Measurements from ENCODE around the gene NRXN3.

Gene NRXN3

DNA sequence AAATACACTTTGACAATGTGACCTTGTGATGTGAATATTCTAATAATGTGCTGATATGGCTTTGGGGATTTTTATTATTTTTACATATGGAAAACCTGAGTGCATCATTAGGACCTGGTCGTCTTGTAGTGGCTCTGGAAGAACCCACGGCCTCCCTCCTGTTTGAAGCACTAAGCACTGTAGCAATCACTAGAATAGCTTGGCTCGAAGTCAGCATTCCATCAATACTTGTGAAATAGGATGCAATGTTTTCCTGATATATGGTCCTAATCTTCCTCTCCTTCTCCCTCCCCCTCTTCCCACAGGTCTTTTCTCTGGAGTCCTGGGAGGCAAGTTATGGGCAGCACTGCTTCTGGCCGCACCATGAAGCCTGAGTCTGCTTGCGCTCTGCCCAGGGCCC, 71.9 kb downstream of the NRXN3 start:
- DNase-seq, result no peak

DNA sequence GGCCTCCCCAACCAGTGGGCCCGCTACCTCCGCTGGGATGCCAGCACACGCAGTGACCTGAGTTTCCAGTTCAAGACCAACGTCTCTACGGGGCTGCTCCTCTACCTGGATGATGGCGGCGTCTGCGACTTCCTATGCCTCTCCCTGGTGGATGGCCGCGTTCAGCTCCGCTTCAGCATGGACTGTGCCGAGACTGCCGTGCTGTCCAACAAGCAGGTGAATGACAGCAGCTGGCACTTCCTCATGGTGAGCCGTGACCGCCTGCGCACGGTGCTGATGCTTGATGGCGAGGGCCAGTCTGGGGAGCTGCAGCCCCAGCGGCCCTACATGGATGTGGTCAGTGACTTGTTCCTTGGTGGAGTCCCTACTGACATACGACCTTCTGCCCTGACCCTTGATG, 73.0 kb downstream of the NRXN3 start:
- no peak for DNase-seq

DNA sequence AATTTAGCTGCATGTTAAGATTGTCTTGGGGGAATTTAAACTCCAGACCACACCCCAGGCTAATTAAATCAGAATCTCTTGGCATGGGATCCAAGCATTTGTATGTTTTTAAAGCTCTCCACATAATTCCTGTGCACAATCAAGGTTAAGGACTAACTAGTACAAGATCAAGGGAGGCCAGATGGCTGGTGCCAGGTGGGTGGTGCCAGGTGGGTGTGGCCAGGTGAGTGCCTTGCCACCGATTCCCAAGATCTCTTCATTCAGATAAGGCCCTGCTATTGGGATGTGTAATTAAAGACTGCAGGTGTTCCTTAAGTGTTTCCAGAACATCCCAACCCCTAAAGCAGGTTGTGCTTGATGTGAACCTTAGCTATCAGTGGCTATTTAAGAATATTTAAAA, 75.1 kb downstream of the NRXN3 start:
- DNase-seq, result no peak

DNA sequence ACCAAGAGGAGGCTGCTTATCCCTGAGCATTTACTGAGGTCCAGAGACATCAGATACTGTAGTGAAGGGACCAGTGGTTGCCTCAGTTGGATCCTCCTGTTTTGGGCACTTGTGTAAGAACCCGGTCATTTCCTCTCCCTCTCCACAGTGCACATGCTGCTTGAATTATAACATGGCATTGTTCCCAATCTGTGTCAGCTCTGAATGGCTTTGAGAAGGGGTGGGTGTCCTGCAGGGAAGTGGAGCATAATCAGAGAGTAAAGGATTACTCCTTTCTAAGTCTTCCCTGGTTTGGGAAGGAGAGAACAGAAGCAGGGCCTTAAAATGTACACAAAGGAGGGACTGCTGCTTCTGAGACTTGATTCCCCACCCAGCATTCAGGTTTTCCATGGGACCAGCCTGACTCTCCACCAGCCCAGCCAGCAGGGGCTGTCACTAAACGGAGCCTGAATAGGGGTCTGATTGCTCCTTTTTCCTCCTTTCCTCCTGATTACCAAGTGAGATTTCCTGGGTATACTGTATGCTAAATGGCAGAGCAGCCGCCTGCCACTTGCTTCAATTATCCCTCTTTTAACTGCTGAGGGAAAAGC, 78.4 kb downstream of the NRXN3 start:
- peak in 1 of 51 donors; percentile 4 for DNase-seq

DNA sequence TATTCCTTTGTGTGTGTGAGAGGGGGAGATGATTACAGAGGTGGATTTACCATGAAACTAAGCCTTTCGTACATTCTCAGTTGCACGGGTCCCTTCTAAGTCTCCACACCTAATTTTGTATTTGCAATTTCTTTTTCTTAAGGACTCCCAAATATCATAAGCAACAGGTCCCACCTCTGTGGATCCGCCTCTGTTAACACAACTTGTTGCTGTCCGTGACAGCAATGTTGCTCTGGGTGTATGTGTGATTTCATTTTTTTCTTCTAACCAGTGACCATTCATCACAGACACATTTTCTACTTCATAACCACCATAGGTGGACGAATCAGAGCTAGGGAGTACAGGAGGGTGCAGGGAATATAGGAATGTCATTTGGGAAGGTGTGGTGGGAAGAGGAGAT, 81.1 kb downstream of the NRXN3 start:
- no peak for DNase-seq

DNA sequence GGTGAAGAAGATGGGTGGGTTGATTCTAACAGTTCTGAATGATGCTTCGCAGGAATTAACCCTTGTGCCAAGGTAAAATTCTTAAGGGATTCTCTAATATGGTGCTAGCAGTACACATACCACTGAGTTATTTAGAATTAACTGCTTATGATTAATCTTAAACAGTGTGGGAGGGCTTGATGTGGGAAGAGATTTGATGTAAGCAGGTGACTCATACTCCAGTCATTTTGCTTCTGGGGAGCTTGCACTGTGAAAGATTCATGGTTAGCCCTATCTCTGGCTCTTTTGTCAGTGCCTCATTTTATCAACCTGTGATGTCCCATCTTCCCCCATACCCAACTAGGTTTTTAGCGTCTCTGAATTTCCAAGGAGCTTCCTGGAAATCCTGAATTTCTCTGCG, 83.8 kb downstream of the NRXN3 start:
- no peak for DNase-seq

DNA sequence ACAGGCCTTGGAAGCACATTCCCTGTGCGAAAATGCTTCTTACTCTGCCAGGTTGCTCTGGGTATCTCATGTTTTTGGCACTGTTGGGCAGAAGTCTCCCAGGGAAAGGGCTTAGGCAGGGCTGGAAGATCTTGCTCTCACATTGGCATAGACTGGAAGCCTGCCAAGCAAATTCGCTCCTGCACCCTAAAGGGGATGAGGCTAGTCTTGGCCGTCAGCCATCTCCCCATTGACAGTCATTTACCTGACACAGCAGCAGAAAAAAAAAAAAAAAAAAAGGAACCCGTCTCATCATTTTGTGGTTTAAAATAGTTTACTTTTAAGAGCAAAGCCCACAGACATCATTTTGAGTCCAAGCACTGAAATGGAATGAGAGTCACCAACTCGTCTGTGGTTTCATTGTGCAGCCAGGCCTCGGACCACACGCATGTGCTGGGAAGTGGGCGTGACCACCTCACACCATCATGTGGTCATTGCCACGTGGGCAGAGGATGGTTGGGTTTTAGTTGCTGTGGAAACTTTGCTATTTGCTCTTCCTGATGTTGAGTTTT, 84.8 kb downstream of the NRXN3 start:
- DNase-seq, result peak in 2 of 51 donors; percentile 2 to 36

DNA sequence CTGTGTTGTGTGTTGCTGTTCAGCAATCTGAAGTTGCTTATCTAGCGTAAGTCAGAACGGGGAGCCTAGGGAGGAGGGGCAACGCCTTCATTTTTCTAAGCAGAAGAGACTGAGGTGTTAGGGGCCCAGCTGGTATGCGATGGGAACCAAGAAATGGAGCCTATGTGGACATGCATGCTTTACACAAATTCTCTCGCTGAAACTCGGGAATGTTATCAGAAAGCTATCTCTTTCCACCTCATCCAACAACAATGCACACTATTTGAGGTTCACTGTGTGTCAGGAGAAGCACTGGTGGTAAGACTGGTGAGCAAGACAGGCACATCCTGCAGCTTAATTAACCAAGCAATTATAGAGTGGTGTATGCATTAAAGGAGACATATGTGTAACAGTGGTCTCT, 89.7 kb downstream of the NRXN3 start:
- no peak for DNase-seq

DNA sequence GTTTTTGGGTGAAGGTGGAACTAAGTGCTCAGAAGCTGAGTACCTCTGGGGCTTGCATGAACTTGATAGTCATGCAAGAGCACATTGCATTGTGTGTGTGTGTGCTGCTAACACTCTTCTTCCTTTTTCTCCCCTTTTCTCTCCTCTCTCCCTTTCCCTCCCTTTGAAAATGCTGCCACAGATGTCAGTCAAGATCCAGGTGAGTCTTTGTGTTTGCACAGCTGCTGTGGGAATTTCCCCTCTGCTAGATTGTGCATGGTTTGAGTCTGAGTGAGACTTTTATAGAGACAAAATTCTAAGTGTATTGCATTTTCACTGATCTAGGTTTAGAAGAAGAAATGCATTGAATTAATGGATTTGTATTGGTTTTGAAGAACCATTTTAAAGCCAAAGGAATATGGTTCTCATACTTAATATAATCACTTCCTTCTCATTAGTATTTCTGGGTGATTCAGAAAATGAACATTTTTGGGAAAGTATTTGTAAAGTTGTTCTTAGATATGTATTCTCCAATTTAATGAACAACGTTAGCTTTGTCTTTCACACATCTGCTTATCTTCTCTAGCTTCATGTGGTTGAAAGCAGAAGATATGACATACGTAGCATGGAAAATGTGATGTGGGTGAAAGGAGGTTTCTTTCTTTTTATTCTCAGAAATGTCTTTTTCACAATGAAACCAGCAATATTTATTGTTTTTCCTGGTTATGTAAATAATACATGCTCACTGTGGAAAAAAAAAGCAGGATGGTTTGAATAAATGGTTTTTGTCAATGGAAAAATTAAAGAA, 108.5 kb downstream of the NRXN3 start:
- DNase-seq, result no peak

DNA sequence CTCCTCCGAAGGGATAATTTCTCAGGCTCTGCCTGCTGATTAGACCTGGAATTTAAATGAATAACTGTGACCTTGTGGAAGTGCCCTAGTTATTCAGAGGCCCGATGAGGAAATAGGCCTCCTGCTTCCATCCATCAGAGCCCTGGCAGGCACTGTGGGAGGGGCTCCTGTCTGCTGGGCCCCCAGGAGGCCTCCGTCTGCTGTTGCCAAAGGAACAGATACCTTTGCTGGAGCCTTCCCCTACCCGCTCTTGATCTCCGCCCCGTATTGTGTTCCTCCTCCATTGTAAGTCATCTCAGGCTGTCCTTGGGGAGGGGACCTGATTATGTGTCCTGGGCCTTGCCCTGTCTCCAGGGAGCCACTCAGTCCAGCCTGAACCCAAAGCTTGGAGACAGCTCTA, 112.3 kb downstream of the NRXN3 start:
- DNase-seq, result no peak

DNA sequence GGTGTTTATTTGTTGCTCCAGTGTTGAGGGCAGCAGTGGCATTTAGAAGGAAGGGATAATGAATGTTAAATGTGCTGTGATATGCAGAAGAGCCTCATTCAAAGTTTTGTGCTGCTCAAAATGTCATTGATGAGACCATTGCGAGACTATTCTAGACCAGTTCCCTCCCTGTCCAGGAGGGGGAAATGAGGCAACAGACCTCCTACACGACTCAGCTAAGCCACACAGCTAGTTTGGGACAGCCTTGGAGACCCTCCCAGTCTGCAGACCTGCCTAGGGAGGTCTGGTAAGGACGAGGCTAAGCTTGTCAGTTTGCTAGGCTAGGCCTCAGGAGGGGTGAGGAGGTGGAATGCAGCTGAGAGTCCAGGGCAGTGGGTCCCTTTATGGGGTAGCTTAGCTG, 116.0 kb downstream of the NRXN3 start:
- DNase-seq, result no peak

DNA sequence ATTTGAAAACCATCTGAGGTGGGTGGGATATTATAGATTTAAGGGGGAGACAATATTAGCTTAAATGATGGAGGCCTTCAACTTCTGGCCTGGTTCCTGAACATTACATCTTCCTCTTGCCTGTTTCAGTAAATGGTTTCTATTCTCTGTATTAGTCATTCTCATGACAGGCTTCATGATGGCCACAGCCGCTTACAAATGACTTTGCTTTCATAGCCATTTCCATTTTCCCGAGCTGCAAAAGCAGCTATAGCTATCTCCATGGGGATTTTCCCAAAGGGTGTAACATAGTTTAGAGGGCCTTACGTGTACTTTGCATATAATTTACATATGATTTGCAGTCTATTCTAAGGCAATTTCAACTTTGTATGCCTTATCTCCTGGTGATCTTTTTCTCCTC, 121.8 kb downstream of the NRXN3 start:
- no peak for DNase-seq

DNA sequence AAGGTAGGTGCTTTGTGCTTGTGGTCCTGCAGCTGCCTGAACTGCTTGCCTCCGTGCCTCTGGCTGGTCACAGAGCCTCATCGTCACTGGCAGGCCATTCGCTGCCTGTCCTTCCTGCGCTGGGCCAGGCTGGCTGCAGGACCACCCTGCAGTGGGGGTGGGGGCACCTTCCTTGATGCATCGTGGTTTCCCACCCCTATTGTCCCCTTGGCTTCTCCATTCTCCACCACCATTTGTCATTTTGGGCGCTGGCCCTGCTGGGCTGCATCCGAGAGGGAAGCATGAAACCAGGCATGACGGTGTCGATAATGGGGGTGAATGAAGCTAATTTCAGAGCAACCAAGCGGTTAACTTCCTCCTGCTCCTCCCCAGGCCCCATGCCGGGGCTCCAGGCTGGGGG, 127.7 kb downstream of the NRXN3 start:
- no peak for DNase-seq

DNA sequence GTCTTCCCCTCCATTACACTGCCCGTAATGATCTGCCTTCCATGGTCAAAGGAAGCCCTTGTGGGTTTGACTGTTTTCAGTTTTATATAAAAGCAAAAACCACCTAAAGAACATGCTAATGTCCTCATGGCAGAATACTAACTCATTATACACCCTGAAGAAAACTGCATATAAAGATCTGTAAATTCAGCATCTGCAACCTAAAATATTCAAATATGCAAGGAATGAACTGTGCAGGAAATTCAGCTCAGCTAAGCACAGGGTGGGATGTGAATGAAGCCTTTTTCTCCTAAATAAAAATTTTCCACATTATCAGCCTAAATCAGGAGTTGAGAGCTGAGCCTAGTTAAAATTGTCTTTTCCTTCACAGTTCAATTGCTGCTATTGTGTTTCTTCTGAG, 128.1 kb downstream of the NRXN3 start:
- no peak for DNase-seq

DNA sequence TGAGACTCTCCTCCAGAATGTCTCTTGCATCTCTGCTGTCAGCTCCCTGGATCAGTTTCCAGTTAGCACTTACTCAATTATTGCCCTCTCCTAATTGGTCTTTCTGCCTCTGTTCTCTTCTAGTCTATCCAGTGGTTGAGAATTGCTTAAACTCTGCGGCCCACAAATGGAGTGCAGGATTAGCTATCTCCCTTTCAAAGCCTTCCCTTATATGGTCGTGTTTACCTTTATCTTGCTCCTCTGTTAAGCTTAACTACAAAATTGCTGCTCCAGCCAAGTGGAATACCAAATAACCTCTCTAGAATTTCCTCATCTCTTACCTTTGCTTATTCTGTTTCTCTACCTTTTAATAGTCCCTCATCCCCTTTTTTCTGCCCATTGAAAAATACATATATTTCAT, 132.7 kb downstream of the NRXN3 start:
- no peak for DNase-seq

DNA sequence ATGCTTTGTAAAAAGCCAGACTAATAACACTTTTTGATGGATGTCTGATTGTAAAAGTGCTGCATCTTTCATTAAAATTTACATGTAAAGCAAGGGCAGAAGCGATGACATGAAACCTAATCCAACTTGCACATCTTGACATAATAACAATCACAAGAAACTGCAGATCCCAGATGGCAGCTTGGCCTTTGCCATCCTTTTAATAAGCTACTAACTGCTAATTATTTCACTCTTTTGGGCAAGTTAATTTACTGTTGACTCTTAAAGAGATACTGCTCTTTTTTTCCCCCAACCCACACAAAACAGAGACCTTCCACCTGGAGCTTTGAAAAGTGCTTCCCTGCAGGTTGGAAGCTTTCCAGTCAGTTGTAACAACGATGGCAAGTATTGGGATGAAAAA, 137.5 kb downstream of the NRXN3 start:
- DNase-seq, result no peak

DNA sequence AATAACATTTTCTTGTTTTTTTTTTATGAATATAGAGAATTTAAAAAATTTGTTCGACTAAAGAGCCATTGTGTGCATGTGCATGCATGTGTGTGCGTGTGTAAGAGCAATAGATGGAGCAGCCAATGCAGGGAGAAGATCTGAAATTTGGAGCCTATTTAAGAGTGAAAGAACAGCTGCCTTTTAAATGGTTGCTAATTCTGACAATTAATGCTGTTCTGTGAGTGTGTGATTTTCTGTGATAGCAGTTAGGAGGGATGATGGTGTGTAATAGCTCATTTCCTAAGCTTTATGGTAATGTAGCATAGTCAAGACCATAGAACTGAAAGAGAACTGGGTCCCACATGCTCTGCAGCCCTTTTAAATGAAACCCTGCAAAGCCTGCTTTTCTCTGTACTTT, 137.9 kb downstream of the NRXN3 start:
- DNase-seq, result no peak

DNA sequence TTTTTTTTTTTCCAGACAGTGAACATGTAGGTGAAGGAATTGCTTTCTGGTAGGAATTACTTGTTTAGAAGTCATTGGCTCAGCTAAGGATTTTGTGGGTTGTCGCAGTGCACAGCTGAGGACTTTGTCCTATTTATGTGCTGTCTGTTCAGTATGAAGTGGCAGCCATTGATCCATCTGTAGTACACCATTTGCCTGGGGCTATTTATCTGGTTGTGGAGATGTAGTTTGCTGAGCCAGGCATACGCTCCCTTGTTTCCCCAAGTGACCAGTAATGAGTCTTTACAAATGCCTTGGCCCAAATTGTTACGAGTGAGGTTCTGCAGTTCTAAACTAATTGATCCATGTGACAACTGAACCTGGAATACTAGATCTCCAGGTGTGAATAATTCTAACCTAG, 140.1 kb downstream of the NRXN3 start:
- no peak for DNase-seq

DNA sequence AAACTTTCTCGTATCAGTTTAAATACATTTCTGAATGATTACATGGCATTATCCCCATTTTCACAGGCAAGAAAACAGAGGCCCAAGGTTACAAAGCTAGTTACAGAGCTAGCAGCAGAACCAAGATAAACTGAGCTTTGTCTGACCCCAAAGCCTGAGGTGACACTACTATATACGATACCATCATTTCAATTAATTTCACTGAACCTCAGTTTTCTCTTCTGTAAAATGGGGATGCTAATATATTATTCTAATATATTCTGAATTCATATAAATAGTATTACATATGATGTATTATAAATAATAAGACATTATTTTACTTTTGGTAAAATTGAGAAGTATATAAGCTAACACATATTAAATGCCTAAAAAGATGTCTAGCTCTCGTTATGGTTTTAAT, 143.3 kb downstream of the NRXN3 start:
- no peak for DNase-seq

DNA sequence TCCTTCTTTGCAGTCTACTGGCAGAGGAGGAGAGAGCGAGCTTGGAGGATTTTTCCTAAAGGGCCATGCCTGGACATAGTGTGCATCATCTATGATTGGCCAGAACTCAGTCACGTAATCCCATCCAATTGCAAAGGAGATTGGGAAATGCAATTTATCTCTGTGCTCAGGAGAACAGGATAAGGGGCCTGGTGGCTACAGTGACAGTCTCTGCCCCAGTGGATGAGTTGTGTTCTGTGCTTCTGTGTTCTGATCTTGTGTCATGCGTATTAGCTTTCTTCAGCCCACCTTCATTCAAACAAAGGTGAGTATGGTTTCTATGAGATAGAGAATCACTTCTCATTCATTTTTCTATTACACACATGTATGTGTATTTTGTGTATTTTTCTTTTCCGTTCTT, 144.3 kb downstream of the NRXN3 start:
- DNase-seq, result no peak

DNA sequence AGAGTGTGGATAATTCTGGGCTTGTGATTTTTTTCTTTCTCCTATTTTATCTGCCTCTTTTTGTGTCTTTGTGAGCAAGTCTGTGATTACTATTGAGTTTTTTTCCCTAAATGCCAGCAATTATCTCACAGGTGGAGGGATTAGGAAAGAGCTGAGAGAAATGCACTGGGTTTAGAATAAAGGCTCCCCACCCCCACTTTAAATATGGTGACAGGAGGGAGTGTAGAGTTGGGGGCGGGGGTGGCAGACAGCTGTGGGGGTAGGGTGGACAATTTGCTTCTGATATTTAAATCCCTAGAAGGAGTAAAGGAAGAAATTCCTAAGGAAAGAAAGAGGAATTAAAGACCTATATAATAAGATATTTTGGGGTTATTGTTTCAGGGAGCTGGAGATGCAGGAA, 145.9 kb downstream of the NRXN3 start:
- peak in 1 of 51 donors; percentile 19 for DNase-seq

DNA sequence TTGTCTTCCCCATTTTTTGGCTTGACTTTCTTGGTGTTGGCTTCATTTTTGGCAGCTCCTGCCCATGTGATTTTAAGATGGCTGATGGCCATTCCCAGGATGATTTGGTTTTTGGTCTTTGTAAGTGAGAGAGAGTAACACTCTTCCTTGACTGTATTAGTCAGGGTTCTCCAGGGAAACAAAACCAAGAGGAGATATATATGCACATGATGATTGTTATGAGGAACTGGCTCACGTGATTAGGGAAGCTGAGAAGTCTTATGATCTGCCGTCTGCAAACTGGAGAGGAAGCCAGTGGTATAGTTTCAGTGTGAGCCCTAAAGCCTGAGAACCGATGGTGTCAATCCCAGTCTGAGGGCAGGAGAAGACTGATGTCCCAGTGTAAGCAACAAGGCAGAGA, 146.6 kb downstream of the NRXN3 start:
- no peak for DNase-seq

DNA sequence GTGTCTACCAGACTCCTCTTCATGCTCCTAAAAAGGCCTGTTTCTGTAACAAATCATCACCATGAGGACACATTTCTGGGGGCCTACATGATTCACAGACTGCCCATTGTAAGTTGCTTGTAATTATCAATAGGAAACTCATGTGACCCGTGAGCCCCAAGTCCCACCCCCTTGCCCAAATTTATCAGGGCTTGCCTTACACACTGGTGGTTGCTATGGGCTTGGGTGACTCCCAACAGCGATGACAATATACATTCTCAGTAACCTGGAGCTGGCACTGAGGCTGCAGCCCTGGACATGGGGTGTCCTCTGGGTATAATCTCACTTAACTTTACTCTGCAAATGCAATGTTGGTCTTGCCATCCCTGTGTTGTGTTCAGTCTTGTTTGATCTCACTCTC, 149.2 kb downstream of the NRXN3 start:
- no peak for DNase-seq

Data from hypothalamus (tissue), 51 donors.